A673 (cell line): ENCODE results near the gene FMN2.

Source experiments
- CTCF ChIP-seq: fragments of 300-800, 200-600 bp; sonication (generic); conservative IDR thresholded peaks from 2 replicates; pipeline ENCODE4 v1.5.1; 2017; ENCODE audit warnings: low read depth, mild to moderate bottlenecking, antibody characterized with exemption, low read length, moderate library complexity, mixed read lengths
- EZH2 ChIP-seq: fragments of 200-600 bp; sonication (generic); IDR thresholded peaks from 2 replicates; pipeline ENCODE4 v1.6.1; 2017; ENCODE audit warnings: borderline replicate concordance, low read depth, mild to moderate bottlenecking, mixed read lengths, antibody characterized with exemption, low read length; ENCODE audit not compliant: poor library complexity, severe bottlenecking

GRCh38 chr1:240399381-240399780, 307.7 kb downstream of the FMN2 start:
- no peak for TF ChIP-seq EZH2
- TF ChIP-seq CTCF, result no peak
